DMS 273 treated with DMSO at 0.1 percent for 48 hours (cell line): ENCODE data around the gene FOXR1.

Experiments
- DNase-seq: peaks from one replicate; lab custom pipeline; 2025; lab: John Stamatoyannopoulos, UW

FOXR1 gene, protein sequence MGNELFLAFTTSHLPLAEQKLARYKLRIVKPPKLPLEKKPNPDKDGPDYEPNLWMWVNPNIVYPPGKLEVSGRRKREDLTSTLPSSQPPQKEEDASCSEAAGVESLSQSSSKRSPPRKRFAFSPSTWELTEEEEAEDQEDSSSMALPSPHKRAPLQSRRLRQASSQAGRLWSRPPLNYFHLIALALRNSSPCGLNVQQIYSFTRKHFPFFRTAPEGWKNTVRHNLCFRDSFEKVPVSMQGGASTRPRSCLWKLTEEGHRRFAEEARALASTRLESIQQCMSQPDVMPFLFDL

DNA sequence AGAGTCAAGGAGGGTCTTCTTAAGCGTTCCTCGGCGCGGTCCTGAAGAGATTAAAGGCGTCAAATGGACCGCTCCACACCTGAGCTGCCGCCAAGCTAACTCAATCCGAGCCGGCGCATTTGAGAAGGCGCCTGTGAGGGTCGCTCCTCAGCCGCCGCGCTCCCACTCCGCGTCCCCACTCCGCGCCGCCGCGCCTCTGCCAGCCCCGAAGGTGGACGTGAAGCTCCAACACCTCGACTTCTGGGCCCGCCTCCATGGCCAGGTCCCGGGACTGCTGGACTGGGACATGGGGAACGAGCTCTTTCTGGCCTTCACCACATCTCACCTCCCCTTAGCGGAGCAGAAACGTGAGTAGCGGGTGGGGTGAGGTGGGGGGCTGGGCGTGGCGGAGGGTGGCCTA is at the start of gene FOXR1:
FOXR1 (plus strand) TSS at position 116 of the 400 bp plus-strand sequence; CDS start at position 287, 171 bp downstream.
- no peak for DNase-seq

DNA sequence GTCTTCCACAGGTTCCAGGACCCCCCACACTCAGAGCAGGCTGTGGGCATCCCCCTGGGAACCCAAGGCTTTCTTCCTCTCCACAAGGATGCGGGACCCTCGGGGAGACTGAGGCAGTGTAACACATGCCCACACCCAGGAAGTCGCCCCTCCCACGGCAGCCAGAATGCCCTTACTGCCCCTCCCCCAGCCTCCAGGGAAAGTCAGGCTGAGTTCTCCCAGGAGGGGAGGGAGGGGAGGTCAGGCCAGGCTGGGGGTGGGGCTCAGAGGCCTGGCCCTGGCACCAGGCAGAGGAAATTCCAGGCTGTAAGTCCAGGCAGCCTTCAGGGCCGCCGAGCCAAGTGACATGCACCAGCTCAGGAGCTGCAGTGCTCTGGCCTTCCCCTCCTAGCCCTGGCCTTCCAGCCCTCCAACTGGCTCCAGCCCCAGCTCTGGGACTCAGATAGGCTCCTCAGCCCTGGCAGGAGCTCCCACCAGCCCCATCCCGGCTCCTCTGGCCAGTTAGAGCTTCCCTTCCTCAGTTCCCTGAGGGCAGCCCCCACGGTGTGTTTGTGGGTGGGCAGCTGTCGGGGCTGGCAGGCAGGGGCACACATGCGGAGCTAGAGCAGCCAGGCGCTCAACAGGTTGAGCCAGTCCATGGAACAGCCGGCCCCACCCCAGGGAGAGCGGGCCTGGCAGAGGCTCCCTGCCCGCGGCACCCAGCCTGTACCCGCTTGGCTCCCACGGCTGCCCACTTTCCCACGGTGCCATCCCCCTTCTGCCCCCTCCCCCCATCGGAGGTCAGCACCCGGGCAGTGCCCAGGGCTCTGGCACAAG is 49.4 kb upstream of the FOXR1 start:
- DNase-seq = no peak

DNA sequence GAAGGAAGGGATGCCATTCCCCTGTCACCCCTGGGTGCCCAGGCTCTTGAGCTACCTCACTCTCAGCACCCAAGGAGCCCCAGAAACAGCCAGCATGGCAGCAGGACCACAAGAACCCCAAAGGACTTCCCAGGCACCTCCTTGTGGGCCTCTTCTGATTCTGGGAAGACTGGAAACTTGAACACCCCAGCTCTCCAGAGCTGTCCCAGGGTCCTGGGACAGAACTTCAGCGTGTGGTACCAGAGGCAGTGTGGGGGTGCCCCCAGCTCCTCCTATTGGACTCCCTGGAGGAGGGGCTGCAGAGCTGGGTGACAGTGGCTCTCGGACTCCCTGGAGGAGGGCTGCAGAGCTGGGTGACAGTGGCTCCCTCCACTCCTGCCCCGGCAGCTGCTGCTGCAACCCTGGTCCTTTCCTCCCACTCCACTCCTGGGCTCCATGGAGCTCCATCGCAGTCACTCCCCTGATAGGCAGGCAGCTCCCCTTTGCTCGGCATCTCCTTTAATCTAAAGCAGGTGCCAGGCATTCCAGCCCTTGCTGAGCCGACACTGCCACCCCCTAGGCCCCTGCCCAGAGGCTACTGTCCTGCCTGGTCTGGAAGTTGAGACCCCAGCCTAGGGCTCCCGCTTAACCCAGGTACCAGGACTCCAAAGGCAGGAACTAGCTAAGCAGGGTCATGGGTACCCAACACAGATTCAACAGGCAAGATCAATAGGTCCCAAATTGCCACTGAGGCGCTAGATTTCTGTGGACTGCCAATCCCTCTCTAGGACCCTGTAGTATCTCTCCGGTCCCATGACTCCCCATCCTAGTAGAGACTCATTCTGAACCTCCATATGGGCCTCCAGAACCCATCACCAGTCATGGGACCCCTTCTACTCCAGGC is 48.6 kb upstream of the FOXR1 start:
- DNase-seq = no peak

DNA sequence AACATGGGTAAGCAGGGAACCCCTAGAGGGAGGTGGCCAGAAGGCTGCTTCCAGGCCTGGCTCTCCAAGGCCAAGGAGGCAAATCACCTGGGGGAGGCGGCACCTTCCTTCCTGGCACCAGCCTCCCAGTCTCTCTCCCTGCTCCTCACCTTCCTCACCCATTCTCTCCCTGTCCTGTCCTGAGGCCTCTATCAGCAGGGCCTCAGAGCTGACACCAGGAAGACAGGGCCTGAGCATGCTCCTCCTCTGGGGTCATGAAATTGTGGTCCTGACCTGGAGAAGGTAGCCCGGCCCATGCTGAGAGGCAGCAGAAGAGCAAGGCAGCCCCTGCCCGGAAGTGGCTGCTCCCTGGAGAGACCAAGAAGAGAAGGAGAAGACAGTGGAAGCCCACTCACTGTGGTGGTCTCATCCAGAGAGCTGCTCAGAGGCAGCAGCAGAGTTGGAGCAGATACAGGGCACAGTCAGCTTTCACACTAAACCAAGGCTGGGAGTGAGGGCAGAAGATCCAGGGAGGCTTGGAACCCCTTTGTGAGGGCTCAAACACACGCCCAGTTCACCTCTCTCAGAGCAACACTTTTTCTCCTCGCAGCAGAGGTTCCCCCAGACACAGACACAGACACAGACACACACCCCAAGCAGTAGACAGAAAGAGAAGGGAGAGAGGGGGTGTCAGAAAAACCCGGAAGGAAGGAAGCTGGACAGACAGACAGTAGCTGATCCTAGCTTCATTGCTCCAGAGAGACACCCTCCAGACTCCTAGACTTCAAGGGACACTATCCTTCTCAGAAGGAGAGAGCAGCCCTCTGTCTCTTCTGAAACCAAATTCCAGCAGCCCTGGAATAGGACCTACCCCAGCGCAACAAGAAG is 47.6 kb upstream of the FOXR1 start:
- DNase-seq = no peak

DNA sequence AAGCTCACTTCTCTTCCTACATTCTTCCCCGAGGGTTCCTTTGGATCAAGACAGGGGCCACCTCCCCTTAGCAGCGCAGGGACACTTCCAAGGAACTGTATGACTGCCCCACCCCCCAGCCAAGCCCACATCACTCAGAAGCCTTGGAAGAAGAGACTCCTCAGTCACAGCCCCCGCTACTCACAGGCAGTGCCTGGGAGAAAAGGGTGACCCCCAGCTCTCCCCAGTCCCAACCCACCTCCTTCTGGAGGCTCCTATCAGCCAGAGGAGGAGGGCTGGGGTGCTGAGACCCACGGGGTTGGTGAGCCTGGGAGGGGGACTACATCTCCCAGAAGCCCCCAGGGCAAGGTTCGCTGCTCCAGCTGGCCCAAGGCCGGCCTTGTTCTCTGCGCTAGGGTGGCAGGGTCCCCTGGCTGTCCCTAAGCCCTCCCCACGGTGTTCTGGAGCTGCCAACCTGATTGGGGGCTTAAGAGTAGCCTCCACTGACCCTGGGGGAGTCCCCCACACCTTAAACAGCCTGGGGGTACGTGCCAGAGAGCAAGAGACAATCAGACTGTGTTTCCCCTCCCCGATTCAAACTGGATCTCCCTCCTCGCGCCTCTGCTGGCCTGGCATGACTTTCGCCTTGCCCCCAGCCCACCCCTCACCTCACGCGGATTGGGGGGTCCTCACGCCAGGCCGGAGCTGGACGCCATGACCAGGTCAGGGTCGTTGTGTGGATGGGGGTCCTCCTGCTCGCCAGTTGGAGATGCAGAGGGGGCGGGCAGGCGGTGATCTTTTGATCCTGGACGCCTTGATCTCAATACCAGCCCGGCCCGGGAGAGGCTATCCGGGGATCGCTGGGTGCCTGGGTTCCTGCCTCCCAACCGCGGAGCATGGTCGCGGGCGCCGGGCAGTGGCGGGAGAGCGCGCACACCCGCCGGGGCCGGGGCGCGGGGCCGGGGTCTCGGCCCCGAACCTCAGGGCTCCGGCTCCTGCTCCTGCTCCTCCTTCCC is 46.7 kb upstream of the FOXR1 start:
- no peak for DNase-seq

DNA sequence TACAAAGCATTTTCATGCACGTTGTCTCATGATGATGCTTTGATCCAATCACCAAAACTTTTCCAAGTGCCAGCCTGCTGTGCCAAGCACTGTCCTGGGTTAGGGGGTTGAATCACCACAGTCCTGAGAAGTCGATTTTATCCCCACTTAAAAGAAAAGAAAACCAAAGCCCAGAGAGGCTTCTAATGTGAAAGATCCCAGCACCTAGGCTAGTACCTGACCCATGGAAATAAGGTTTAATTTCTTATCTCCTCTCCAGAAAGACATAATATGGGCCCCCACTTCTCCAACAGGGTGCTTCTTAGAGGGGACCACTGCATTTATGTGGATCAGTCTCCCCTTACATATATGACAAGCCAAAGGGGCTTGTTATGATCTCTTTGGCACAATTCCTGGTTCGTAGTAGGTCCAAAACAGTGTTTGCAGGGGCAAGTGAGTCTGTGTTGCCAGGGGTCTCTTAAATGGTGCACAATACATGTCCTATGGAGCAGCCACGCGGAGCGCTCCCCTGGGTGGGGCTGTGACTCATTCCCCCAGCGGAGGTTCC is 43.9 kb upstream of the FOXR1 start:
- DNase-seq = no peak

DNA sequence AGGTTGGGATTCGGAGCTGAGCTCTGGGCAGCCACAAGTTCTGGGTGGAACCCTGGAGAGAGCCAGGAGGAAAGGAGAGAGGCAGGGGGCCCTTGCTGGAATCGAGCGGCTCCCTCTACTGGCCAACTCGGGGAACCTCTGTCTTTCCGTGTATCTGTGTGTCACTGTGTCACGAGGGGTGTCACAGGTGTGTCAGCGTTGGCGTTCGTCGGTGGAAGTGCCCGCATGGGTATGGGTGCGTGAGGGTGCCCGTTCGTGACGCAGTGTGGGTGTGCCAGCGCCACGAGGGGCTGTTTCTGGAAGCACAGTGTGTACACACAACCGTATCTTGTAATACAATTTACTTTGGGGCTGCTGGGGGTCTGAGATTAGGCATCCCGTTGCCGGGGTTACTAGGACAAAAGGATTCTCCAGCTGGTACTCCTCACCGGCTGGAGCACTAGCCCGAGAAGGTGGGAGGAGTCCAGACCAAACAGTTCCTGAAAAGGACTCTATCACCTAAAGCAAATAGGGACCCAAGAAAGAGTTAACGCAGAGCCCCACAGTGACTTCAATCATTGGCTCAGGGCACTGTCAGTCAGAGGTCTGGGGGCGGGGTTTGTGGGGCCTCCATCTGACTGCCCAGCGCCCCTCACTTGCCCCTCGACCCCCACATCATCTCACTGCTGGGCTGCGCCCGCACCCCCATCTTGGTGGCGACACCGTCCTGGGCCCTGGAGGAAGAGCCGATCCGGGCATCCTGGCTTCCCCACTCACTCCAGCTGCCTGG is 43.3 kb upstream of the FOXR1 start:
- peak; percentile 65 for DNase-seq

DNA sequence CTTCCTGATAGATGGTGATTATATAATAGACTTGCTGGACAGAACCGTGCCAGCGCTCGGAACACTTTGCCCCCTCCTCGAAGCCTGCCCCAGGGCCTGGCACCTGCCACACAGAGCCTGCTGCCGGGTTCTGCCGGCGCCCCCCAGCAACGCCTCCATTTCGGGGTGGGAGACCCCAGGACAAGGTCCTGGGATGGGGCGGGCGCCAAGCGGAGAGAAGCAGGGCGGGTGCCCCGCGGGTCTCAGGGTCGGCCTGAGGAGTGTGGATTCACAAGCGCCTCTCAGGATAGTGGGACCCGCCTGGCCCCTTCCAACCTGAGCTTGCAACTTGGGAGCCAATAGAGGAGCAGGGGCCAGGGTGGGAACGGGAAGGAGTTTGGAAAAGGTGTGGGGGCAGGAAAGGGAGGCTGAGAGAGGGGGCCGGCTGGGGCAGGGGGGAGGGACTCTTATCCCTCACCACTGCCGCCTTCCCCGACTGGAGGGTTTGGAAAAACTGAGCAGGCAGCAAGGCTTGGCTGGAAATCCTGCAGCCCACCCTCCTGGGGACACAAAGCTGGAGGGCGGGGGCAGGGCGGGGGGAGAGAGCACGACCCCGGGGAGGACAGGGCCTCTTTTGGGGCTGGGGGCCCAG is 42.6 kb upstream of the FOXR1 start:
- no peak for DNase-seq

DNA sequence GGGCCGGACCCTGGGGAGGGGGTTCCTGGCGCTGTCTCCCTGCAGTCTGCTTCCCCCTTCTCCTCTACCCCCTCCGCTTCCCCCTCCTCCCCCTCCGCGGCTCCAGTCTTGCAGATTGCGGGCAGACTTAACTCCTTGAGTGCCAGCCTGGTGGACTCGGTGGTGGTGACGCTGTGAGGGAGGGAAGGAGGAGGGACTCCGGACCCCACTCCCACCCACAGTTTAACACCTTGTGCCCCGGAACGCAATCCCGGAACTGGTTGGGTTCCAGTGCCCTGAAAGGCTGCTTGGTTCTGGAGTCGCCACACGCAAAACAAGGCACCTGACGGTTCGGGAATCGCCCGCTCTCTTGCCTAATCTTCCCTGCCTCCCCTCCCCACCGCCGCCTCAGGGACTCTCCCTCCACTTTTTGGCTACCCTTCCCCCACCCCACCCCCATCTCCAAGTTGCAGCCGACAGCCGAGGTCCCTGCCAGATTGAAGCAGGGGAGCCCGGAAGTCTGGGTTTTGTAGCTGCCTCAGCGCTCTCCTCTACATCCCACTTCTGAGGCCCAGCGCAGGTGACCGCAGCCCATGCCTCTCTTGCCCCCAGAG is 42.0 kb upstream of the FOXR1 start:
- DNase-seq = no peak

DNA sequence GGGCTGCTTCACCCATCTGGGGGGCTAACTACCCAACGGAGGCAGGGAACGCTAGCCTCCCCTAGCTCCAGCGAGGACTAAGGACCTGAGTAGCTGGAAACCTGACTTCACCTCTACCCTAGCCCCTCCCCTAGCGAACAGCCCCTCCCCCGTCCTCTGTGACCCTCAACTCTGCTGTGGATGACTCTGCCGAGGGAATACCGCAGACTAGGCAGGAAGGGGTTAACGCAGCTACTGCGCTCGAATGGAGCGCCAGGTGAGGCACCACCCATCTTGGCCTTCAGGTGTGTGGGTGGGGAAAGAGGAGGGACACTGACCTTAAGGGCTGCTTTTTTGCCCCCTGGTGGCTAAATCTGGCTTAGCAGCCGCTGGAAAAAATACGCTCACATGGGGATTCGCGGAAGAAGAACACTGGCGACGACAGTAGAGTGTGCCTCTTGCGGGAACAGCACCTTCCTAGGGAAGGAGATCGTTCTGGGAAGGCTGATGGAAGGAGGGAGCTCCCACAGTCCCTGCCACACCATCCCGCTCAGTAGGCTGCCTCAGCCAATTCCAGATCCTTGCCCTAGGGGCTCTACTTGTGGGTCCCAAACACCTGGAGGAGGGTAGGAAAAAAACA is 41.4 kb upstream of the FOXR1 start:
- no peak for DNase-seq

DNA sequence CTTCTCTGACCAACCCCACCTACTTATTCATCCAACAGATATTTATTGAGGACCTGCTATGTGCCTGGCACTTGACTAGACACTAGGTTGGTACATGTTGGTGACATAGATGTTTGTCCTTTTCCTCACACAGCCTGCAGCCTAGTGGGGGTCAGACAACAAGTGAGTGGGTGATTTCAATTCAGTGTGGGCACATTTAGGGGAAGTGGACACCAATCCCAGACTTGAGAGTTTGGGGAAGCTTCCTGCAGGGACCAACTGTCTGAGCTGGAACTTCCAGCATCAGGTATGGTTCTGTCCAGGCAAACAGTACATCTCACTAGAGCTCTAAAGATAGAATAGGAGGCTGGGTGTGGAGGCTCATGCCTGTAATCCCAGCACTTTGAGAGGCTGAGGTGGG is 40.0 kb upstream of the FOXR1 start:
- DNase-seq = no peak

DNA sequence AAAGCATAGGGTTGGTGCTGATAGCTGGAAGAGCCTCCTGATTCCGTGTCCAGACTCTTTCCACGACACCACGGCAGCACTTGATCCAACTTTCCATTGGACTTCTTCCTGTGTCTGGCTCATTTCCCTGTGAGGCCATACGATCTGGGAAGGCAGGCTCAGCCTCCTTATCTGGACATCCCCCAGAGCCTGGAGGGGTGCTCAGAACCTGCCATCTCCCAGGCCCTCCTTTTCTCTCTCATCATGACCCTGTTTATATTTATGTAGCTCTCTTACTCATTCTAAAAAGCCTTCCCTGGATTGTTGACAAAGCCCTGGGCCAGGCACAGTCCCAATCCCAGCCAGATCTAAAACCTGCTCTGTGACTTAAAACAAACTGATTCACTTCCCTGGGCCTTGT is 38.1 kb upstream of the FOXR1 start:
- no peak for DNase-seq

DNA sequence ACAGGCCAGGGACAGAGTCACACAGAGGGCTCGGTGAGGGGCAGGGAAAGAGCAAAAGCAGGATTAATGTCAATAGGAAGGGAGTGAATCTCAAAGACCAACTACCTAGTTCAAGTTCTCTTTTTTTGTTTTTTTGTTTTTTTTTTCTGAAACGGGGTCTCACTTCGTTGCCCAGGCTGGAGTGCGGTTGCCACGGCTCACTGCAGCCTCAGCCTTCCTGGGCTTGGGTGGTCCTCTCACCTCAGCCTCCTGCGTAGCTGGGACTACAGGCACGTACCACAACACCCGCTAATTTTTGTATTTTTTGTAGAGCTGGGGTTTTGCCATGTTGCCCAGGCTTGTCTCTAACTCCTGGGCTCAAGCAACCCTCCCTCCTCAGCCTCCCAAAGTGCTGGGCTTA is 36.2 kb upstream of the FOXR1 start:
- no peak for DNase-seq

DNA sequence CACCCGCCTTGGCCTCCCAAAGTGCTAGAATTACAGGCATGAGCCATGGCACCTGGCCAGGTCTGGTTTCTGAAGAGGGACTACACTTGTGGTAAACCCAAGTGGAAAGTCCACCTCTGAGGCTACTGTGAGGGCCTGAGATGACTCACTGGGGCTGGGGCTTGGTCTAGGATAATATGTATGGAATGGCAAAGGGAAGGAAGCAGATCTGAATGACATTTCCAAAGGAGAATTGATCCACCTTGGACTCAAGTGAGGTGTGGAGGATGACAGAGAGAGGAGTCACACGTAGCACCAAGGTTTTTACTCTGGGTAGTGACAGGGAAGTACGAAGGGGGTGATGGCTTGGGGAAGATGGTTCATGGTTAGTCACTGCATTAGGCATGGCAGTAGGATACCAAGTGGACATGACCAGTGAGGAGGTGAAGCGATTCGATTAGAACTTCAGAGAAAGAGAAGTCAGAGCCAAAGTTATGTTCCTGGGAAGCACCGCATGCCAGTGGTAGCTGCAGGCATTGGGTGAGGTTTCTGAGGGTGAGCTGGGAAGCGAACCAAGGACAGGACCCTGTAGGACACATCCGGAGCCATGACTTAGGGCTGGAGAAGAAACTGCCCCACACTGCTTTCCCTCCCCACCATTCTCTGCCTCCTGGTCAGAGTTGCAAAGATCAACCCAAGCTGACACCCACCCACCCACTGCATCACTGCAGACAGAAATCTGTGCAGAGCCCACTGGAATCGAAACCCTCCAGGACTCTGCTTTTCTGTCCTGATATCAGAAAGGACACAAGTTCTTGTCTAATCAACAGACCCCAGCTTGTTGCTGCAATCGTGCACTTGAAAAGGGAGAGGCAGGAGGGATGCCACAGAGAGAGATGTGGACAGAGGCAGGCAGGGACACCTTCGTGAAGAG is 32.8 kb upstream of the FOXR1 start:
- no peak for DNase-seq

DNA sequence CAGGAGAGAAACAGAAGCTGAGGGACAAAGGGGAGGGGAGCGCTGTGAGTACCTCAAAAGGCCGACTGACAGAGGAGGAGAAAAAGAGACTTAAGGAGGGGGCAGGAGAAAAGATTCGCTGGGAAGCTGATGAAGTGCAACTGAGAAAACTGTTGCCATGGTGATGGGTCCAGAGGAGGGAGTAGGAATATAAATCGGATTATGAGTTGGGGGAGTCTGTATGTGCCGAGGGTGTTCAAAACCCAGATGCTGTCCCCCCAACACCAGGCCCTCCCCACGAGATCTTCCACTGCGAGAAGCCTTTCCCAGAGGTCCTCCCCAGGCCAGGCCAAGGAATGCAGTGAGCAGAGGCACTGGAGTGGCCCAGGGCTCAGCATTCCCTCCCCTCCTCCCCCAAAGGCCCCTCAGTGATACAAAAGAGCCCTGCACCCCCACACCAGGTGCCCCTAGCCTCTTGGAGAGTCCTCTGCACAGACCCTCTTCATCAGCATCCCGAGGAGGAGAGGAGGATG is 32.1 kb upstream of the FOXR1 start:
- no peak for DNase-seq

DNA sequence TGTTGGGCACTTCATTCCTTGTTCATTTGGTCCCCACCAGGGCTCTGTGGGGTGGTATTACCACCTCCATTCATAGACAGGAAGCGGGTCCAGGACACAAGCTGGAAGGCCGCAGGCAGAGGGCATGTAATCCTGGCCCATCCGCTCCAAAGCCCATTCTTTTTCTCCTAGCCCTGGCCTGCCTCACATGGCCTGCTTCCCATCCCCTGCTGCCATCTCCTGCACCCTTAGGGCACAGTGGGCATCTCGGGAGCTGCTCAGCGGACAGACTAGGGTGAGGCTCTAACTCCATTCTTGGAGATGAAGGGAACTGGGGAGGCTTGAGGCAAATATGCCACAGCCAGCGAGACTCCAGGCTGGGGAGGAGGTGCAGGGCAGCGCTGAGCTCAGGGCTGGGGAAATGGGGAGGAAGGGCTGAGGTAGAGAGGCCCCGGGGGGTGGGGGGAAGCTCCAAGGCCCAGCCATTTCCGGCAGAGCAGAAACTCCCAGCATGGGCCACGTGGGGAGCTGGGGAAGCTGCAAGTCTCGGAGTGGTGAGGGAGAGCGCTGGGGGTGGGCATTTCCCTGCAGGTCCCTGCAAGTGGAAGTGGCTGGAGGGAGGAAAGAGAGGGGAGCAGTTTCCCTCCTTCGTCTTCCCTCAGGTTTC is 31.5 kb upstream of the FOXR1 start:
- no peak for DNase-seq
